Natural killer cell (primary cell): Measurements from ENCODE around the gene FXYD1. TPM values are rescaled to one million over a fixed set of nuclear protein-coding genes. Genes with fewer than 3 reads are reported as not detected.
A peak's percentile ranks its signal among the peaks of the same experiment; 100 is the strongest.

Experiments used
- ATAC-seq, 3 donors: fragments of 150-1000 bp in 2 of 3; fragments of 200-7000 bp in 1 of 3; cut with Tn5 transposase; 1 replicate in 1 of 3; 2 replicates in 2 of 3; pipeline ENCODE4 v1.10.0; 2021; ENCODE audit warnings: mild to moderate bottlenecking in 2 of 3, moderate library complexity in 2 of 3
- DNase-seq, 2 donors: peaks; one replicate each; pipeline versions ENCODE4 v3.0.0 to v3.0.0-alpha.2; 2013 to 2021; ENCODE audit warnings: mixed read lengths in 1 of 2
- H3K27ac ChIP-seq: one replicate; pipeline ENCODE4 v1.5.1; 2013; ENCODE audit warnings: mild to moderate bottlenecking, low read length
- H3K27me3 ChIP-seq: one replicate; pipeline ENCODE4 v1.6.1; 2013; ENCODE audit warnings: low read length; ENCODE audit not compliant: control insufficient read depth, insufficient read depth
- H3K36me3 ChIP-seq: one replicate; pipeline ENCODE4 v1.6.1; 2013; ENCODE audit warnings: low read length; ENCODE audit not compliant: control insufficient read depth, insufficient read depth
- H3K4me1 ChIP-seq: one replicate; pipeline ENCODE4 v1.6.1; 2013; ENCODE audit warnings: low read length; ENCODE audit not compliant: control insufficient read depth, insufficient read depth
- H3K4me3 ChIP-seq: one replicate; pipeline ENCODE4 v1.5.1; 2013; ENCODE audit warnings: low read length
- H3K9me3 ChIP-seq: one replicate; pipeline ENCODE4 v1.6.1; 2013; ENCODE audit warnings: low read length; ENCODE audit not compliant: control insufficient read depth, insufficient read depth
- H3K27ac Mint-ChIP-seq, 2 donors: one replicate each; pipeline ENCODE4 v1.8.0; 2022; ENCODE audit warnings: mild to moderate bottlenecking in 2 of 2, mixed read lengths in 2 of 2, moderate library complexity in 1 of 2
- H3K27me3 Mint-ChIP-seq, 2 donors: one replicate each; pipeline ENCODE4 v1.8.0; 2022; ENCODE audit warnings: low read depth in 2 of 2, mixed read lengths in 2 of 2
- H3K36me3 Mint-ChIP-seq: one replicate; pipeline ENCODE4 v1.8.0; 2022; ENCODE audit warnings: mixed read lengths
- H3K4me1 Mint-ChIP-seq, 2 donors: one replicate each; pipeline ENCODE4 v1.8.0; 2022; ENCODE audit warnings: mixed read lengths in 2 of 2
- H3K4me3 Mint-ChIP-seq: one replicate; pipeline ENCODE4 v1.8.0; 2022; ENCODE audit warnings: mild to moderate bottlenecking, moderate library complexity, mixed read lengths
- H3K9me3 Mint-ChIP-seq, 2 donors: one replicate each; pipeline ENCODE4 v1.8.0; 2022; ENCODE audit warnings: mixed read lengths in 2 of 2
- WGBS: methylation state at CpG from one replicate; pipeline ENCODE4 v1.1.7; 2013; ENCODE audit warnings: missing lambda C conversion rate; ENCODE audit not compliant: insufficient coverage; 5-methylcytosine and 5-hydroxymethylcytosine counted together
- intact Hi-C: fragments of 100-400 bp; cut with micrococcal nuclease; formaldehyde crosslinking; loops from one replicate; pipeline ENCODE4 v1.14.2; 2022
- total RNA-seq, 4 donors: library from RNA; stranded (reverse); fragments of 120-200 nt in 1 of 4; gene quantifications; one replicate each; pipeline versions ENCODE4 v1.2.3 to v1.2.4, GENCODE V29; 2013 to 2022
- TF ChIP-seq, protein P1 (sequence below): fragments of 200-600 bp; IDR thresholded peaks from one replicate; pipeline ENCODE4 v1.8.0; 2022; ENCODE audit warnings: antibody characterized with exemption

The FXYD1 gene
- total RNA-seq, 3 donors from 2014 or later (not counting 1 experiment from before 2014, with no cell fraction given) = not detected

- DNase-seq = no peak
- Histone ChIP-seq H3K36me3 (peaks cover 7% of the 10 kb centered on the region), H3K4me3 (no peak overlapping the region), H3K27me3 (no peaks in the 10 kb centered on the region), H3K4me1 (peaks cover 10% of the 10 kb centered on the region), H3K9me3 (no peaks in the 10 kb centered on the region), H3K27ac (no peak overlapping the region)
- Mint-ChIP-seq H3K4me3 (no peak overlapping the region), H3K27ac (peak overlapping the region in 1 of 2 donors; percentile 90), H3K4me1 (peaks cover 20% of the 10 kb centered on the region in 2 donors), H3K27me3 (no peaks in the 10 kb centered on the region), H3K9me3 (no peaks in the 10 kb centered on the region), H3K36me3 (no peaks in the 10 kb centered on the region)
- WGBS = 93% methylated on average over 6 of the region's 6 CpGs
- ATAC-seq = no peak
- TF ChIP-seq, protein P1, sequence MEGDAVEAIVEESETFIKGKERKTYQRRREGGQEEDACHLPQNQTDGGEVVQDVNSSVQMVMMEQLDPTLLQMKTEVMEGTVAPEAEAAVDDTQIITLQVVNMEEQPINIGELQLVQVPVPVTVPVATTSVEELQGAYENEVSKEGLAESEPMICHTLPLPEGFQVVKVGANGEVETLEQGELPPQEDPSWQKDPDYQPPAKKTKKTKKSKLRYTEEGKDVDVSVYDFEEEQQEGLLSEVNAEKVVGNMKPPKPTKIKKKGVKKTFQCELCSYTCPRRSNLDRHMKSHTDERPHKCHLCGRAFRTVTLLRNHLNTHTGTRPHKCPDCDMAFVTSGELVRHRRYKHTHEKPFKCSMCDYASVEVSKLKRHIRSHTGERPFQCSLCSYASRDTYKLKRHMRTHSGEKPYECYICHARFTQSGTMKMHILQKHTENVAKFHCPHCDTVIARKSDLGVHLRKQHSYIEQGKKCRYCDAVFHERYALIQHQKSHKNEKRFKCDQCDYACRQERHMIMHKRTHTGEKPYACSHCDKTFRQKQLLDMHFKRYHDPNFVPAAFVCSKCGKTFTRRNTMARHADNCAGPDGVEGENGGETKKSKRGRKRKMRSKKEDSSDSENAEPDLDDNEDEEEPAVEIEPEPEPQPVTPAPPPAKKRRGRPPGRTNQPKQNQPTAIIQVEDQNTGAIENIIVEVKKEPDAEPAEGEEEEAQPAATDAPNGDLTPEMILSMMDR = no peak
- intact Hi-C loops = no loop called here
Measured at GRCh38 chr19:35174226-35174625, 35.6 kb downstream of the FXYD1 start.

DNA sequence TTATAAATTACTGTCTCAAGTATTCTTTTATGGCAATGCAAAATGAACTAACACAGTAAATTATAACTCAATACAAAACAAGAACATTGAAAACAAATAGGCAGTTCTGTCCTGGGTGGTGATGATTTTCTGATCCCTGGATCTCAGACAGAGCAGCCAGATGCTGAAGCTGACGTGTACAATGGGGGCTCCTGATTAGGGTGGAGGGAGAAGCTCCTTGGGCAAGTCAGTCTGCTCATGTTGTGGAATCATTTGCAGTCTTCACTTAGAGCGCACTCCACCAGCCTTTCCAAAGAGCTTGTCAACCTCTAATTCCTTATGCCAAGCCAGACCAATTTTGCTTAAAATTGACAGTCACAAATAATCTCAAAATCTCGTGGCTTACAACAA, 37.6 kb downstream of the FXYD1 start:
- no peak for ATAC-seq
- no peak for DNase-seq
- WGBS = 90% methylated on average over 3 of the region's 3 CpGs
- no peaks in the 10 kb centered on the region for H3K27me3 Mint-ChIP-seq
- H3K4me3 ChIP-seq = no peak overlapping the region
- H3K36me3 Mint-ChIP-seq = no peaks in the 10 kb centered on the region
- peaks cover 20% of the 10 kb centered on the region in 2 donors for H3K4me1 Mint-ChIP-seq
- no peaks in the 10 kb centered on the region for H3K36me3 ChIP-seq
- H3K27ac ChIP-seq = no peak overlapping the region
- H3K4me3 Mint-ChIP-seq = no peak overlapping the region
- TF ChIP-seq, protein P1 = no peak
- peaks cover 10% of the 10 kb centered on the region for H3K4me1 ChIP-seq
- H3K27me3 ChIP-seq = no peaks in the 10 kb centered on the region
- H3K9me3 ChIP-seq = no peaks in the 10 kb centered on the region
- H3K27ac Mint-ChIP-seq = no peak overlapping the region
- intact Hi-C loops = no loop called here
- no peaks in the 10 kb centered on the region for H3K9me3 Mint-ChIP-seq

- peak in 2 of 3 donors; percentile 53 to 61 for ATAC-seq
Measured at GRCh38 chr19:35177377-35178274, 39.0 kb downstream of the FXYD1 start.

More at GRCh38 chr19:35177377-35178274, 39.0 kb downstream of the FXYD1 start:
- H3K27ac ChIP-seq = no peak overlapping the region
- Mint-ChIP-seq H3K36me3 (no peaks in the 10 kb centered on the region), H3K4me1 (peaks cover 8% of the 10 kb centered on the region in 2 donors), H3K27me3 (no peaks in the 10 kb centered on the region), H3K27ac (no peak overlapping the region), H3K9me3 (no peaks in the 10 kb centered on the region), H3K4me3 (no peak overlapping the region)
- DNase-seq = peak in 1 of 2 donors; percentile 22
- WGBS = 75% methylated on average over 5 of the region's 7 CpGs
- H3K27me3 ChIP-seq = no peaks in the 10 kb centered on the region
- no peaks in the 10 kb centered on the region for H3K36me3 ChIP-seq
- H3K4me1 ChIP-seq = no peaks in the 10 kb centered on the region
- H3K4me3 ChIP-seq = no peak overlapping the region
- TF ChIP-seq, protein P1 = no peak
- H3K9me3 ChIP-seq = no peaks in the 10 kb centered on the region
- intact Hi-C loops = no loop called here
